ENCODE measurements around the gene KDM4C. TPM values are rescaled to one million over a fixed set of nuclear protein-coding genes. Genes with fewer than 3 reads are reported as not detected.

KDM4C gene
- total RNA-seq, 2 experiments from 2014 or later = 60.1 to 61.3 TPM

GRCh38 chr9:7174884-7175283 lies 417.1 kb downstream of the KDM4C start:
- peaks cover 100% of the 10 kb centered on the region for H3K36me3 Mint-ChIP-seq (ENCODE audit: low read depth)
- H3K4me1 Mint-ChIP-seq (ENCODE audit: low read depth) = no peaks in the 10 kb centered on the region
- ATAC-seq (ENCODE audit: poor library complexity) (no peak), DNase-seq (no peak)
- H3K4me3 Mint-ChIP-seq = no peak overlapping the region
- Histone ChIP-seq H3K4me3 (ENCODE audit: low read length) (no peak overlapping the region), H3K27me3 (ENCODE audit: control insufficient read depth in 1 of 2, insufficient read depth in 2 of 2, low read length in 2 of 2) (no peaks in the 10 kb centered on the region), H3K4me1 (ENCODE audit: insufficient read depth, low read length) (no peaks in the 10 kb centered on the region), H3K36me3 (ENCODE audit: insufficient read depth, low read length) (peaks cover 61% of the 10 kb centered on the region), H3K27ac (ENCODE audit: low read depth in 1 of 2, low read length in 2 of 2) (no peak overlapping the region), H3K9me3 (ENCODE audit: control insufficient read depth in 1 of 2, insufficient read depth in 1 of 2, low read length in 2 of 2) (no peaks in the 10 kb centered on the region)
- TF ChIP-seq CTCF (IDR thresholded peaks at IDR 0.05) = no peak
- CTCF ChIA-PET = no interaction called here
- H3K27ac Mint-ChIP-seq = no peak overlapping the region
- no peaks in the 10 kb centered on the region for H3K27me3 Mint-ChIP-seq
- H3K9me3 Mint-ChIP-seq = no peaks in the 10 kb centered on the region
- intact Hi-C loops (cut with DNase I, micrococcal nuclease) = no loop called here
- POLR2A ChIA-PET = interaction anchor here (0.6 kb wide), 1 partner anchor 694 kb away, joined by 3 read pairs; no protein-coding TSS in a partner anchor

GRCh38 chr9:7176561-7176960 lies 418.8 kb downstream of the KDM4C start:
- H3K36me3 Mint-ChIP-seq (ENCODE audit: low read depth) = peaks cover 99% of the 10 kb centered on the region
- POLR2A ChIA-PET = interaction anchor here (0.7 kb wide), 1 partner anchor 69 kb away, joined by 3 read pairs; no protein-coding TSS in a partner anchor

GRCh38 chr9:7177383-7177782 lies 419.6 kb downstream of the KDM4C start:
- H3K36me3 Mint-ChIP-seq (ENCODE audit: low read depth) = peaks cover 99% of the 10 kb centered on the region
- peaks cover 8% of the 10 kb centered on the region for H3K9me3 Mint-ChIP-seq
- no peak overlapping the region for H3K4me3 Mint-ChIP-seq
- Histone ChIP-seq H3K4me3 (ENCODE audit: low read length) (no peak overlapping the region), H3K4me1 (ENCODE audit: insufficient read depth, low read length) (no peaks in the 10 kb centered on the region), H3K27ac (ENCODE audit: low read depth in 1 of 2, low read length in 2 of 2) (no peak overlapping the region), H3K27me3 (ENCODE audit: control insufficient read depth in 1 of 2, insufficient read depth in 2 of 2, low read length in 2 of 2) (no peaks in the 10 kb centered on the region), H3K9me3 (ENCODE audit: control insufficient read depth in 1 of 2, insufficient read depth in 1 of 2, low read length in 2 of 2) (peaks cover 0 to 5% of the 10 kb centered on the region in 2 experiments), H3K36me3 (ENCODE audit: insufficient read depth, low read length) (peaks cover 49% of the 10 kb centered on the region)
- ATAC-seq (ENCODE audit: poor library complexity) = no peak
- intact Hi-C loops (cut with DNase I, micrococcal nuclease) = no loop called here
- H3K27ac Mint-ChIP-seq = no peak overlapping the region
- CTCF ChIA-PET = no interaction called here
- no peaks in the 10 kb centered on the region for H3K4me1 Mint-ChIP-seq (ENCODE audit: low read depth)
- H3K27me3 Mint-ChIP-seq = no peaks in the 10 kb centered on the region
- TF ChIP-seq CTCF (IDR thresholded peaks at IDR 0.05) = no peak
- no peak for DNase-seq
- POLR2A ChIA-PET = no interaction called here

More at GRCh38 chr9:7176561-7176960, 418.8 kb downstream of the KDM4C start:
- no peak overlapping the region for H3K27ac Mint-ChIP-seq
- Histone ChIP-seq H3K9me3 (ENCODE audit: control insufficient read depth in 1 of 2, insufficient read depth in 1 of 2, low read length in 2 of 2) (peaks cover 0 to 5% of the 10 kb centered on the region in 2 experiments), H3K36me3 (ENCODE audit: insufficient read depth, low read length) (peaks cover 52% of the 10 kb centered on the region), H3K27me3 (ENCODE audit: control insufficient read depth in 1 of 2, insufficient read depth in 2 of 2, low read length in 2 of 2) (no peaks in the 10 kb centered on the region), H3K4me1 (ENCODE audit: insufficient read depth, low read length) (no peaks in the 10 kb centered on the region), H3K27ac (ENCODE audit: low read depth in 1 of 2, low read length in 2 of 2) (no peak overlapping the region), H3K4me3 (ENCODE audit: low read length) (no peak overlapping the region)
- ATAC-seq (ENCODE audit: poor library complexity) = no peak
- CTCF ChIA-PET = no interaction called here
- no peak overlapping the region for H3K4me3 Mint-ChIP-seq
- no peak for DNase-seq
- TF ChIP-seq CTCF (IDR thresholded peaks at IDR 0.05) = no peak
- H3K9me3 Mint-ChIP-seq = peaks cover 4% of the 10 kb centered on the region
- H3K27me3 Mint-ChIP-seq = no peaks in the 10 kb centered on the region
- H3K4me1 Mint-ChIP-seq (ENCODE audit: low read depth) = no peaks in the 10 kb centered on the region
- intact Hi-C loops (cut with DNase I, micrococcal nuclease) = no loop called here
